GM12873 (cell line): ENCODE data around the gene KCNK7.

ENCODE experiments used
- TF ChIP-seq, protein P1 (sequence below): IDR thresholded peaks from 2 replicates; pipeline ENCODE4 v1.5.1; 2012; ENCODE audit warnings: low read depth, mild to moderate bottlenecking, moderate library complexity, low read length, control low read depth; ENCODE audit not compliant: insufficient read depth; ENCODE audit errors: missing control alignments

KCNK7 gene

DNA sequence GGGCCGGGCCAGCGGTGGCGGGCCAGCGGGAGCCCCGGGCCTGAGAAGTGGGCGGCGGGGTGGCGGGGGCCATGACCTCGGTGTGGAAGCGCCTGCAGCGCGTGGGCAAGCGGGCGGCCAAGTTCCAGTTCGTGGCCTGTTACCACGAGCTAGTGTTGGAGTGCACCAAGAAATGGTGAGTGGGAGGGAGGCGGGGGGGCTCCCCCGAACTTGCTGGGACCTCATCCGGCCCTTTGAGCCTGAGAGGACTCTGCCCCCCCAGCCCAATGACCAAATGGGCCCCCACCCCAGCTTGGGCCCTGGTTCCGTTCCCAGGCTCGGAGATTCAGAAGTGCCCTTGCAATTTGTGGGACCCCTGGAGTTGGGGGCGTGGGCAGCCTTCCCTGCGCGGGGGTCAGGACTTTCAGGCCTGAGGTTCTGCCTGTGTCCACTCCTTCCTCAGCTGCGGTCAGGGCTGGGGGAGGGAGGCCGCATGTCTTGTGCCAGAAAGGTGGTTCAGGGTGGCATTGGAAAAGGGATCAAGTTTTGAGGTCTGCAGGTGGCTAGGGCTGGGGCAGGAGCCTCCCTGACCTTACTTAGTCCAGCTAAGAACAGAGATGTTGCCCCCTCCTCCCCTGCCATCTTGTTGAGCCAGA lies 19.3 kb downstream of the KCNK7 start:
- TF ChIP-seq, protein P1, sequence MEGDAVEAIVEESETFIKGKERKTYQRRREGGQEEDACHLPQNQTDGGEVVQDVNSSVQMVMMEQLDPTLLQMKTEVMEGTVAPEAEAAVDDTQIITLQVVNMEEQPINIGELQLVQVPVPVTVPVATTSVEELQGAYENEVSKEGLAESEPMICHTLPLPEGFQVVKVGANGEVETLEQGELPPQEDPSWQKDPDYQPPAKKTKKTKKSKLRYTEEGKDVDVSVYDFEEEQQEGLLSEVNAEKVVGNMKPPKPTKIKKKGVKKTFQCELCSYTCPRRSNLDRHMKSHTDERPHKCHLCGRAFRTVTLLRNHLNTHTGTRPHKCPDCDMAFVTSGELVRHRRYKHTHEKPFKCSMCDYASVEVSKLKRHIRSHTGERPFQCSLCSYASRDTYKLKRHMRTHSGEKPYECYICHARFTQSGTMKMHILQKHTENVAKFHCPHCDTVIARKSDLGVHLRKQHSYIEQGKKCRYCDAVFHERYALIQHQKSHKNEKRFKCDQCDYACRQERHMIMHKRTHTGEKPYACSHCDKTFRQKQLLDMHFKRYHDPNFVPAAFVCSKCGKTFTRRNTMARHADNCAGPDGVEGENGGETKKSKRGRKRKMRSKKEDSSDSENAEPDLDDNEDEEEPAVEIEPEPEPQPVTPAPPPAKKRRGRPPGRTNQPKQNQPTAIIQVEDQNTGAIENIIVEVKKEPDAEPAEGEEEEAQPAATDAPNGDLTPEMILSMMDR: no peak

DNA sequence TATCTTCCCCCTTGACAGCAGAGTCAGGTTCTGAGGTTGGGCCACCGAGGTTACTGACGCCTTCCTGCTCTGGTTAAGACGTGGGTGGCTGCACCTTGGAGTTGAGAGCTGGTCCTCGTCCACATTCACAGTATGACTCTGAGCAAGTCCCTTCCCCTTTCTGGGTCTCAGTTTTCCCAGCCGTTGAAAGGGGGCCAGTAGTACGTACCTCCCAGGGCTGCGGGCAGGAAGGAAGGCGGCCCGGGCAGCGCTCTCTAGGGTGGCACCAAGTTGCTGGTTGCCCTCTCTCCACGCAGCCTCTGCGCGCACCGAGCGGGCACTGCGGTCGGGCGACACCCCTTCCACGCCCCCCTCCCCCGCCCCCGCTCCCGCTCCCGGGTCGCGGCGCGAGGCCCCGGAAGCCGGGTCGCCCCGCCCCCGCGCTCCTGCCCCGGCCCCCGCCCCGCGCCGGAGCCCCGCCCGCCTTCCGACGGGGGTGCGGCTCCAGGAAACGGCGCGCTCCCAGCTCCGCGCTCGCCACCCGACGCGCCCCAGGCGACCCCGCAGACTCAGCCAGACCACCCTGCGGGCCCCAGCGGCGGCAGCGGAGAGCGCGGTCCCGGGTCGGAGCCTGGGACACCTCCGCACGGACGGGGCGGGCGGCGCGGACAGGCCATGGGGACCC lies 19.9 kb downstream of the KCNK7 start, which contains the start of gene EHBP1L1:
TSS of gene EHBP1L1 (plus strand) at position 486 of the 664 bp plus-strand sequence. CDS start 250 bp downstream, outside the sequence.
- TF ChIP-seq, protein P1: no peak

DNA sequence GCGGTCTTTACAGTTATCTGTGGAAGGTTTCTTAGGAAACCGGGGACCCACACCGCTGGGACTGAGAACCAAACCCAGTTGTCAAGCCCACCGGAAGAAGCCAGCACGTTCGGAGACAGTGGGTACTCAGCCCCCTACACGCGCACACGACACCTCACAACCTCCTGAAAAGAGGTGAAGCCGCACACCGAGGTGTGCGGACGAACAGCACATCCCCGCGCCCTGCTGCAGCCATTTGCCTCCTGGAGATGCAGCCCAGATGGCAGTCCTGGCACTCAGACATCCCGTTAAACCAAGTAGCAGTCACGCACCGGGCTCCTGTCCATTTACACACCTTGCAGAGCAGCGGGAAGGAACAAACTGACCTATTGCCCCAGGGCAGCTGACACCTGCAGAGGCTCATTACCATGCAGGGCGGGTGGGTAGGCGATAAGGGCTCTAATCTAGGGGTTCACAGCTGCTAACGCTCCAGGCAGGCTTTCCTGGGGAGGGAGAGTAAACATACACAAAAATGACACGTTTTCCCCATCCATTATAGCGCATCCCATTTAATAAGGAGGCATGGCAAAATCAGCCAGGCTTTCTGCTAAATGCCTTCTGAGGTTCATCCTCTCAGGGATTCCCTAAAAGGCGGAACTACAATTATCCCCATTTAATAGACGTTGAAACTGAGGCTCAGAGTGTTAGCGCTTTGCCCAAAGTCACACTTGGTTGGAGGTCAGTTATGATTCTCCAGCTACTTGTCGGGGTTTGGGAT lies 20.6 kb downstream of the KCNK7 start:
- TF ChIP-seq, protein P1: no peak

DNA sequence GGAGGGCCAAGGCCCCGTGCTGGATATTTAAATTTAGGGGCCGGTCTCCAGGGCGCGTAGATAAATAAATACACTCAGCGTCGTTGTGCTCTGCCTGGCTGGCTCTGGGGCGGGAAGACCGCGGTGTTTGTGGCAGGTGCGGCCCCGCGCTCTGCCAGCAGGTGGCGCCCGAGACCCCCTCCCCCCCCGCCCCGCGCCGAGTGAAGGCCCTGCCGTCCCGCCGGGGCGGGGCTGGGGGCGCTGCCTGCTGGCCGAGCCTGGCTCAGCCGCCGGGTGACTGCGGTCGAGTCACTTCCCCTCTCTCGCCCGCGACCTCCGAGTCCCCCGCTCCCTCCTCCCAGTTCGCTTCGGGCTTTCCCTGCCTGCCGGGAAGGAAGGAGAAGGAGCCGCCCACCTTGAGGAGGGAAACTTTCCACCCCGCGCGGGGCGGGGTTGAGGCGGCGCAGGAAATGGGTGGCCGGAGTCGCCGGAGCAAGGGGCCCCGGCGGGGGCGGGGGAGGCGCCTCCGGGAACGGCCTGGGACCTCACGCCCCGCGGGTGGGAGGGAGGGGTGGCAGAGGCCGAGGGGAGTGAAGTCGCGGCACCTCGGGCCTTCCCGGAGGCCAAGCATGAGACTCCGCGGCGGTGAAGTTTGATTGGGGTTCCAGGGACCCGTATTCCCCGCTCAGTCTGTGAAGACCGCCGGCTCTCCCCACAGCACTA lies 21.3 kb downstream of the KCNK7 start:
- TF ChIP-seq, protein P1: peak; percentile 73

DNA sequence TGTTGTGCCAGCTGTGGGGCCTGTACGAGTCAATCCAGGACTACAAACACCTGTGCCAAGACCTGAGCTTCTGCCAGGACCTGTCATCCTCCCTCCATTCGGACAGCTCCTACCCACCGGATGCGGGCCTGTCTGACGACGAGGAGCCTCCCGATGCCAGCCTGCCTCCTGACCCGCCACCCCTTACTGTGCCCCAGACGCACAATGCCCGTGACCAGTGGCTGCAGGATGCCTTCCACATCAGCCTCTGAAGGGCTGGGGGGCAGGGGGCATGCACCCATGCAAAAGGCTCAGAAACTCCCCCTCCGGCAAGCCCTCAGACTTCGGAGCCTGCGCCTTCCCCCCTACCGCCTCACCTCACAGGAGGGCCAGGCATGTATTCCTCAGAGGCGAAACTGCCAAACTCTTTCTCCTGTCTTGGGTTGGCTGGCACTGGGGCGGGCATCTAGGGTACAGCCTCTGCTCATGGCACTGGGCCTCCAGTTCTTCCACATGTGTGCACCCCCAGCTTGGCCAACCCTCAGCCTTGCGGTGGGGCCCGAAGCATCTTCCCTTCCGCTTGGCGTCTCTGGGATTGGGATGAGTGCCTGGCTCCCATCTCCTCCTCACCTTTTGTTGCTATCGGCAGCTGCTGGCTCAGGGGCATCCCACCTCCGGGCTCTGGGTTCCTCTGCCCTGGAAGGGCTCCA lies 22.1 kb downstream of the KCNK7 start:
- TF ChIP-seq, protein P1: no peak

DNA sequence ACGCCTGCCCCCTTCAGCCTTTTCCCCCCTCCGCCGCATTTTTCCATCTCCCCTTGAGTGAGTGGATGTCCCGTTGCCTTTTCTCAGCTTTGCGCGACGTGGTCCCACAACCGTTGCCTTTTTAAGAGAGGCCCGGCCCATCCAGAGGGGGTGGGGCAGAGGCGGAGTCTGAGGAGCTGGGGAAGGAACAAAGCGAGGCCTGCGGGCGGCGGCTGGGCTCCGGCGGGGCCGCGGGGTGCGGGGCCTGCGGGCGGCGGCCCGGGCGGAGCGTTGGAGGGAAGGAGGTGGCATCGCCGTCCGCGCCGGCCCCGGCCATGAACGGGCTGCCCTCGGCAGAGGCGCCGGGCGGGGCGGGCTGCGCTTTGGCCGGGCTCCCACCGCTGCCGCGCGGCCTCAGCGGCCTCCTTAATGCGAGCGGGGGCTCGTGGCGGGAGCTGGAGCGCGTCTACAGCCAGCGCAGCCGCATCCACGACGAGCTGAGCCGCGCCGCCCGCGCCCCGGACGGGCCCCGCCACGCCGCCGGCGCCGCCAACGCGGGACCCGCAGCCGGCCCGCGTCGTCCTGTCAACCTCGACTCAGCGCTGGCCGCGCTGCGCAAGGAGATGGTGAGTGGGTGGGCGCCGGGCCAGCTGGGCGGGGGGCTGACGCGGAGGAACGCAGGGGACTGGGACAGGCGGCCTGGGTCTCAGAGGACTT lies 23.1 kb downstream of the KCNK7 start, which contains the start of gene FAM89B:
TSS of gene FAM89B (plus strand) at position 183 of the 696 bp plus-strand sequence. CDS start at position 315, 132 bp downstream.
- TF ChIP-seq, protein P1: no peak
